Uterus (tissue), 2 donors: ENCODE data around the gene DCHS2.

ENCODE experiments used
- POLR2A ChIP-seq, 2 donors: fragments of 450-650 bp; IDR thresholded peaks; one replicate each; pipeline ENCODE4 v1.6.1; 2016; ENCODE audit warnings: antibody characterized with exemption in 2 of 2, mild to moderate bottlenecking in 1 of 2, moderate library complexity in 1 of 2
- TF ChIP-seq, protein P1 (sequence below), 4 experiments: fragments of 200-600 bp in 2 of 4; fragments of 450-650 bp in 2 of 4; sonication (generic) in 2 of 4; IDR thresholded peaks; one replicate each; pipeline ENCODE4 v1.5.1; 2016 to 2019; ENCODE audit warnings: antibody characterized with exemption in 4 of 4, mild to moderate bottlenecking in 2 of 4, moderate library complexity in 1 of 4

DNA sequence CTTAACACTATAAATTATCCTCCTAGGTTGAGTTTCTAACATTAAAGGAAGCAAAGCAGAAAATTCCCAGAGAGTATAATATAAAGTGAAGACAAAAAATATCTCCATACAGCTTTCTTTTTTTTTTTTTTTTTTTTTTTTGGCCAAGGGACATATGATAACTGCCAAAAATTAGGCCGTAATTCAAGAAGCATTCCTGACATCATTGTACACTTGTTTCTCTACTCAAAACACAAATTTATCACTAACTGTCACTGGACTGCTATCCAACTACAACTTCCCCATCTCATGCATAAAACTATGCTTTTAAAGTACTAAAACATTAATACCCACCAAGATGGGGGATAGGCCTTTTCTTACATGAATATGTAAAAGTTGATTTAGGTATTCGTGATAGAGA, 77.2 kb downstream of the DCHS2 start:
- TF ChIP-seq POLR2A (IDR thresholded peaks at IDR 0.05) = no peak
- TF ChIP-seq, protein P1, sequence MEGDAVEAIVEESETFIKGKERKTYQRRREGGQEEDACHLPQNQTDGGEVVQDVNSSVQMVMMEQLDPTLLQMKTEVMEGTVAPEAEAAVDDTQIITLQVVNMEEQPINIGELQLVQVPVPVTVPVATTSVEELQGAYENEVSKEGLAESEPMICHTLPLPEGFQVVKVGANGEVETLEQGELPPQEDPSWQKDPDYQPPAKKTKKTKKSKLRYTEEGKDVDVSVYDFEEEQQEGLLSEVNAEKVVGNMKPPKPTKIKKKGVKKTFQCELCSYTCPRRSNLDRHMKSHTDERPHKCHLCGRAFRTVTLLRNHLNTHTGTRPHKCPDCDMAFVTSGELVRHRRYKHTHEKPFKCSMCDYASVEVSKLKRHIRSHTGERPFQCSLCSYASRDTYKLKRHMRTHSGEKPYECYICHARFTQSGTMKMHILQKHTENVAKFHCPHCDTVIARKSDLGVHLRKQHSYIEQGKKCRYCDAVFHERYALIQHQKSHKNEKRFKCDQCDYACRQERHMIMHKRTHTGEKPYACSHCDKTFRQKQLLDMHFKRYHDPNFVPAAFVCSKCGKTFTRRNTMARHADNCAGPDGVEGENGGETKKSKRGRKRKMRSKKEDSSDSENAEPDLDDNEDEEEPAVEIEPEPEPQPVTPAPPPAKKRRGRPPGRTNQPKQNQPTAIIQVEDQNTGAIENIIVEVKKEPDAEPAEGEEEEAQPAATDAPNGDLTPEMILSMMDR (IDR thresholded peaks at IDR 0.05) = no peak
